BJ (cell line): Measurements from ENCODE around the gene RPL10. TPM values are rescaled to one million over a fixed set of nuclear protein-coding genes. Genes with fewer than 3 reads are reported as not detected.

Experiments
- CTCF ChIA-PET: fragments of 350-600 bp; formaldehyde crosslinking; extraction: SDS; loops from one replicate; lab custom pipeline; 2021; ENCODE audit warnings: antibody characterized with exemption, inconsistent platforms; lab: Yijun Ruan, JAX
- POLR2A ChIA-PET: fragments of 300-600 bp; sonication (Branson Sonifier 250); formaldehyde crosslinking; extraction: SDS; loops from one replicate; lab custom pipeline; 2021; ENCODE audit warnings: antibody characterized with exemption; lab: Charles Lee
- DNase-seq: peaks from one replicate; pipeline ENCODE4 v3.0.0-alpha.2; 2011; ENCODE audit warnings: low read depth
- H3K27me3 ChIP-seq: 2 replicates; pipeline ENCODE4 v1.6.0; 2011; ENCODE audit warnings: low read length; ENCODE audit not compliant: control insufficient read depth, insufficient read depth
- H3K36me3 ChIP-seq: 2 replicates; pipeline ENCODE4 v1.5.1; 2011; ENCODE audit warnings: low read length; ENCODE audit not compliant: control insufficient read depth, insufficient read depth
- H3K4me3 ChIP-seq: 2 replicates; pipeline ENCODE4 v1.5.1; 2011; ENCODE audit warnings: low read depth, mild to moderate bottlenecking, control low read depth, low read length
- polyA plus RNA-seq: library from polyadenylated mRNA; depleted of rRNA; stranded (reverse); fragments of >200 nt; gene quantifications from 2 replicates; pipeline ENCODE4 v1.2.3, GENCODE V29; 2011
- TF ChIP-seq, protein P1 (sequence below): IDR thresholded peaks from 2 replicates; pipeline ENCODE4 v1.5.1; 2011; ENCODE audit warnings: low read depth, mild to moderate bottlenecking, control low read depth, inconsistent platforms, low read length, moderate library complexity; ENCODE audit not compliant: insufficient read depth

The RPL10 gene
- polyA plus RNA-seq, 1 experiment = 7,037 TPM

DNA sequence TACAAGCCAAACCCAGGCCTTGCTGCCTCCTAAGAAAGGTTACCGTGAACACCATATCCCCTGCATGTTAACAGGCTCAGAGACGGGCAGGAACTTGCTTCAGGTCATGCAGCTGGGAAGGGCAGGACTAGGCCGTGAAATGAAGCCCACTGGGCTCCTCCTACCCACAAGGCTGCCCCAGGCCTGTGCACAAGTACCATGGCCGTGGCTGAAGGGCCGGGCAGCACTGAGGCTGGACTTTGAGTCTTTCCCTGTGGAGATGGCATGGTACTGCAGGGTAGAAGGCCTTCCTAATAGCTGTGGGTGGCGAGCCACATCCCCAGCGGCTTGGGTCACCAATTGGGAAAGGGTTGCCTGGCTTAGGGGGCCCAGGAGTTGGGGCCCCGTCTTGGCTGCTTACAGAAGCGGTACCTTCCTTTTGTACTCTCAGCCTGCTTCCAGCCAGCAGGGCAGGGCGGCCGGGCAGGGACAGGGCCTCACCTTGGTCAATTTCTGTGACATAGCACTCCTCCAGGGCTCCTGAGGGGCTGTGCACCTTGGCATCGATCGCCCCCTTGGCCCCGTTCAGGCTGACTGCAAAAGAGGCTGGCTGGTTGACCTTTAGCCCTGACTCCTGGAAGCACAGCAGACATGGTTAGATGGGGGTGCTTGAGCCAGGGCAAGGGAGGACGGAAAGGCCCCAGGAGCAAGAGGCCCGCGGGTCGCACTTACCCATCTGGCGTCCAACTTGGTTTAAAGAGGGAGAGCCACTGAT lies 47.6 kb upstream of the RPL10 start:
- no peak overlapping the region for H3K4me3 ChIP-seq
- H3K36me3 ChIP-seq = peaks cover 57% of the 10 kb centered on the region
- ChIA-PET CTCF (no interaction called here), POLR2A (no interaction called here)
- no peak for DNase-seq
- no peaks in the 10 kb centered on the region for H3K27me3 ChIP-seq
- TF ChIP-seq, protein P1, sequence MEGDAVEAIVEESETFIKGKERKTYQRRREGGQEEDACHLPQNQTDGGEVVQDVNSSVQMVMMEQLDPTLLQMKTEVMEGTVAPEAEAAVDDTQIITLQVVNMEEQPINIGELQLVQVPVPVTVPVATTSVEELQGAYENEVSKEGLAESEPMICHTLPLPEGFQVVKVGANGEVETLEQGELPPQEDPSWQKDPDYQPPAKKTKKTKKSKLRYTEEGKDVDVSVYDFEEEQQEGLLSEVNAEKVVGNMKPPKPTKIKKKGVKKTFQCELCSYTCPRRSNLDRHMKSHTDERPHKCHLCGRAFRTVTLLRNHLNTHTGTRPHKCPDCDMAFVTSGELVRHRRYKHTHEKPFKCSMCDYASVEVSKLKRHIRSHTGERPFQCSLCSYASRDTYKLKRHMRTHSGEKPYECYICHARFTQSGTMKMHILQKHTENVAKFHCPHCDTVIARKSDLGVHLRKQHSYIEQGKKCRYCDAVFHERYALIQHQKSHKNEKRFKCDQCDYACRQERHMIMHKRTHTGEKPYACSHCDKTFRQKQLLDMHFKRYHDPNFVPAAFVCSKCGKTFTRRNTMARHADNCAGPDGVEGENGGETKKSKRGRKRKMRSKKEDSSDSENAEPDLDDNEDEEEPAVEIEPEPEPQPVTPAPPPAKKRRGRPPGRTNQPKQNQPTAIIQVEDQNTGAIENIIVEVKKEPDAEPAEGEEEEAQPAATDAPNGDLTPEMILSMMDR = no peak

DNA sequence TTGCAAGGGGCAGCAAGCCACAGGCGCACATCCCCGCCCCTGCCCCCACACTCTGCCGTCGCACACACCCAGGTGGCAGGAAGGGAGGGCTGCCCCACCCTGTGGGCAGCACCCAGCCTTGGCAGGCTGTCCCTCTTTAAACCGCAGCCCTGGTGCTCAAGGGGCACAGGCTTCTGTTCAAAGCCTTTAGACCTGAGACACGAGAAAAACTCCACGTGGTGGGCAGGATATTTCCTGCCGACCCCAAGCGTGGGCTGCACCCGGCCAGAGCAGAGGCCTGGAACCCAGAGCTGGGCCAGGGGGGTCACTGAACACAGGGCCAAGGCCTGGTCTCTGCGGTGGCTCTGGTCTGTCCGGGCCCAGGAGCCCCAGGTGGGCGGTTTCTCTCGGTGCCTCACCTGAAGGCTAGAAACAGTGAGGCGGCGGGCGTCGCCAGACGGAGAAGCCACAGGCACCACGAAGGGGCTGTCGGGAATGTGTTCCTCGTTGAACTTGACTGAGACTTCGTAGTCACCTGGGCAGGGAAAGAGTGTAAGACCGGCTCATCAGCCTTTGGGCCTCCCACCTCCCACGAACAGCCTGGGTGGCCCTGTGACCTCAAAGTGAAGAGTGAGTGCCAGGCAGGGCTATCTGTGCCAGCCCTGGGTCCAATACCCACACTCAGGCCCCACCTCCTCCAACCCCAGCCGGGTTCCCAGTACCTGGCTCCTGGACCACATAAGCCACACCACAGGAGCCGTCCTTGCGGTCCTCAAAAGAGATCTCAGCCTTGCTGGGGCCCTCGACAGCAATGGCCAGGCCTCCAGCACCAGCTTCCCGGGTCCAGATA lies 46.8 kb upstream of the RPL10 start:
- H3K27me3 ChIP-seq = no peaks in the 10 kb centered on the region
- TF ChIP-seq, protein P1 = no peak
- no peak overlapping the region for H3K4me3 ChIP-seq
- no peak for DNase-seq
- POLR2A ChIA-PET = no interaction called here
- CTCF ChIA-PET = no interaction called here
- peaks cover 60% of the 10 kb centered on the region for H3K36me3 ChIP-seq

DNA sequence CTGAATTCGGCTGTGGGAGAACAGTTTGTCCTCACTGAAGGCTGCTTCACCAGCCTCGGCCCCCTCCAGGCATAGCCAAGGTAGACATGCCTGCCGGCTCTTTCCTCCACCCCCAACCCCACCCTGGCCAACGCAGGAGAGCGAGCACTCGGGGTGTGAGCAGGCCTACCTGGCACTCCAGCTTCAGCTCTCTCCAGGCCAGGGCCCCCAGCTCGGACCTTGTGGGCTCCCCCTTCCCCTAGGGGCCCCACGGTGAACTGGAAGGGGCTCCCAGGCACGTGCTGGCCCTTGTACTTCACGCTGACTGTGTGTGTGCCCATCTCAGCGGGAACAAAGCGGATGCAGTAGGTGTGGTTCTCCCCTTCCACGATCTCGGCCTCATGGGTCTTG lies 46.2 kb upstream of the RPL10 start:
- Histone ChIP-seq H3K27me3 (no peaks in the 10 kb centered on the region), H3K36me3 (peaks cover 62% of the 10 kb centered on the region), H3K4me3 (no peak overlapping the region)
- ChIA-PET CTCF (no interaction called here), POLR2A (no interaction called here)
- DNase-seq = no peak
- TF ChIP-seq, protein P1 = no peak

DNA sequence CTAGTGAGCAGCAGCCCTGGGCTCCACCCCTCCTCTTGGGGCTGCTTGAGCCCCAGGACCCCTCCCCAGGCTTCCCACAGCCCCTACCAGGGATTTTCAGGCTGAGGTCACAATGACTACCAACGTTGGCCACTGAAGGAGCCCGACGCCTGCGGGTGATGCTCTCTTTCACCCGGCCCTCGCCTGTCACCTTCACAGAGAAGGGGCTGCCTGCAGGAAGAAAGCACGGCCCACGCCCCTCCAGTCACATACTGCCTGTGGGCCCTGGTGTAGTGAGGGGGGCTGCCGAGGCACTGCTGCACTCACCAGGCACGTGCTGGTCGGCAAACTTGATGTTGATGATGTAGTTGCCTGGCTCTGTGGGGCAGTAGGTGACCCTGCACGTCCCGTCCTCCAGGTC lies 45.7 kb upstream of the RPL10 start:
- DNase-seq = no peak
- Histone ChIP-seq H3K36me3 (peaks cover 66% of the 10 kb centered on the region), H3K4me3 (no peak overlapping the region), H3K27me3 (no peaks in the 10 kb centered on the region)
- TF ChIP-seq, protein P1 = no peak
- ChIA-PET CTCF (no interaction called here), POLR2A (no interaction called here)

DNA sequence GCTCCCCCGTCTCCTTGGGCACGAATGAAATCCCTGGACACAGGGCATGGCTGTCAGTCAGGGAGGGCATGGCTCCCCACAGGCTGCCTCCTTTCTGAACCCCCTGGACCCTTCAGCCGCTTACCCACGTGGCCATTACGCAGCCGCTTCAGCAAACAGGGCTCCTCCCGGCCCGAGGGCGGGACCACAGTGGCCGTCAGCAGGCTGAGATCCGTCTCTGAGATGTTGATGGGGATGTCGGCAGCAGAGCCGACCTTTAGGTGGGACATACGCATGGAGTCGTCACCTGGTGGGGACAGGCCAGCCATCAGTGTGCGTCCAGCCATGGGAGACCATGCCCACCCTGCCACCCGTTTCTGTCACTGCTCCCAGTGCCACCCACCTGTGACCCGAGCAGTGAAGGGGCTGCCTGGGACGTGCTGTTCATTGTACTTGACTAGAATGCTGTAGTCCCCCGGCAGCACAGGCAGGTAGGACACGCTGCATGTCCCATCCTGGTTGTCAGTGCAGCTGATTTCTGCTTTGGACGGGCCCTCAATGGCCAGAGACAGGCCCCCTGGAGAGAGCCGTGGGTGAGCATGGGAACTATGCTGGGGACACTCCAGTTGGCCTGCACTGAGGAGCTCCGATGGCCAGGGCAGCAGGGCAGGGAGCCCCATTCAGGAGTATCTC lies 44.9 kb upstream of the RPL10 start:
- POLR2A ChIA-PET = no interaction called here

More for the DNA sequence above, 44.9 kb upstream of the RPL10 start:
- DNase-seq = no peak
- Histone ChIP-seq H3K27me3 (no peaks in the 10 kb centered on the region), H3K4me3 (no peak overlapping the region), H3K36me3 (peaks cover 71% of the 10 kb centered on the region)
- CTCF ChIA-PET = no interaction called here
- TF ChIP-seq, protein P1 = no peak
